Medulla oblongata (tissue), 1 donor: ENCODE measurements around the gene ARL14EPL.
"Not testable (repeated sequence)": the region's sequence is repeated elsewhere in the genome, so short reads cannot be mapped to it uniquely, and the experiment has no call there.

Experiments used
- DNase-seq: peaks from one replicate; pipeline ENCODE4 v3.0.0-alpha.2; 2015; ENCODE audit errors: extremely low spot score

Gene ARL14EPL

GRCh38 chr5:116046823-116047222, 14.6 kb downstream of the ARL14EPL start:
- DNase-seq: no peak

- no peak for DNase-seq
These were observed 26.2 kb downstream of the ARL14EPL start for GRCh38 chr5:116058346-116058936.

- DNase-seq: no peak
These were observed 30.1 kb downstream of the ARL14EPL start for GRCh38 chr5:116062352-116062751.

- no peak for DNase-seq
These were observed 31.7 kb downstream of the ARL14EPL start for GRCh38 chr5:116063950-116064349.

- peak; percentile 76 for DNase-seq
These were observed 35.9 kb downstream of the ARL14EPL start for GRCh38 chr5:116068028-116068632.

GRCh38 chr5:116071211-116071610, 38.9 kb downstream of the ARL14EPL start:
- no peak for DNase-seq

- no peak for DNase-seq
These were observed 43.0 kb downstream of the ARL14EPL start for GRCh38 chr5:116075191-116075831.

- peak; percentile 66 for DNase-seq
These were observed 44.2 kb downstream of the ARL14EPL start for GRCh38 chr5:116076496-116076895.

GRCh38 chr5:116078199-116078598, 45.9 kb downstream of the ARL14EPL start:
- DNase-seq: no peak

GRCh38 chr5:116084287-116084691, 52.0 kb downstream of the ARL14EPL start:
- DNase-seq: no peak

- DNase-seq: peak; percentile 90
These were observed 52.8 kb downstream of the ARL14EPL start, which contains the start of gene COMMD10 for GRCh38 chr5:116084871-116085715. Gene COMMD10 (plus strand): TSS chr5:116085025.

- not testable (repeated sequence) for DNase-seq
These were observed 54.0 kb downstream of the ARL14EPL start for GRCh38 chr5:116086309-116086708.

GRCh38 chr5:116088062-116088461, 55.8 kb downstream of the ARL14EPL start:
- DNase-seq: no peak

GRCh38 chr5:116090302-116090701, 58.0 kb downstream of the ARL14EPL start:
- no peak for DNase-seq

GRCh38 chr5:116091416-116091815, 59.1 kb downstream of the ARL14EPL start:
- DNase-seq: no peak

- DNase-seq: no peak
These were observed 65.0 kb downstream of the ARL14EPL start for GRCh38 chr5:116097301-116097700.

- no peak for DNase-seq
These were observed 66.7 kb downstream of the ARL14EPL start for GRCh38 chr5:116098998-116099397.

- not testable (repeated sequence) for DNase-seq
These were observed 72.7 kb downstream of the ARL14EPL start for GRCh38 chr5:116104941-116105340.
